Activated CD8-positive, alpha-beta T cell treated with anti-CD3 and anti-CD28 coated beads, Interleukin-2, amount 10 ng/mL, durations not matched to agents 7 days and 5 days (primary cell): Measurements from ENCODE around the gene UBL3. TPM values are rescaled to one million over a fixed set of nuclear protein-coding genes. Genes with fewer than 3 reads are reported as not detected.

Experiments
- ATAC-seq: fragments of 150-1000 bp; cut with Tn5 transposase; one replicate; pipeline ENCODE4 v1.10.0; 2021; ENCODE audit warnings: moderate library complexity
- CTCF ChIA-PET: fragments of 350-600 bp; sonication (Branson Sonifier 250); formaldehyde crosslinking; loops from one replicate; lab custom pipeline; 2021; ENCODE audit warnings: antibody characterized with exemption; lab: Charles Lee
- POLR2A ChIA-PET: fragments of 350-600 bp; sonication (Branson Sonifier 250); formaldehyde crosslinking; loops from one replicate; lab custom pipeline; 2021; ENCODE audit warnings: antibody characterized with exemption; lab: Charles Lee
- DNase-seq: peaks from one replicate; pipeline ENCODE4 v3.0.0-alpha.2; 2020
- H3K27ac Mint-ChIP-seq: one replicate; pipeline ENCODE4 v1.8.0; 2021; ENCODE audit warnings: mild to moderate bottlenecking, mixed read lengths
- H3K27me3 Mint-ChIP-seq: one replicate; pipeline ENCODE4 v1.8.0; 2021; ENCODE audit warnings: low read depth, mixed read lengths
- H3K36me3 Mint-ChIP-seq: one replicate; pipeline ENCODE4 v1.8.0; 2021; ENCODE audit warnings: low read depth, mixed read lengths
- H3K4me1 Mint-ChIP-seq: one replicate; pipeline ENCODE4 v1.8.0; 2021; ENCODE audit warnings: low read depth, mixed read lengths
- H3K4me3 Mint-ChIP-seq: one replicate; pipeline ENCODE4 v1.8.0; 2021; ENCODE audit warnings: mild to moderate bottlenecking, mixed read lengths
- H3K9me3 Mint-ChIP-seq: one replicate; pipeline ENCODE4 v1.8.0; 2022; ENCODE audit warnings: mixed read lengths; ENCODE audit not compliant: insufficient read depth
- total RNA-seq, 2 experiments: library from RNA; stranded (reverse); gene quantifications; one replicate each; pipeline ENCODE4 v1.2.3, GENCODE V29; 2021

Gene UBL3
- total RNA-seq, 2 experiments from 2014 or later: 7.3 to 8.4 TPM

GRCh38 chr13:29785978-29786377 is 64.4 kb downstream of the UBL3 start:
- ATAC-seq: no peak
- DNase-seq: no peak
- CTCF ChIA-PET: interaction anchor here (1.0 to 2.3 kb wide), 4 partner anchors 22 to 329 kb away, joined by 3 to 6 read pairs (median 3); no protein-coding TSS in a partner anchor
- Mint-ChIP-seq H3K4me1 (no peaks in the 10 kb centered on the region), H3K4me3 (no peak overlapping the region), H3K27ac (no peak overlapping the region), H3K36me3 (no peaks in the 10 kb centered on the region), H3K27me3 (no peaks in the 10 kb centered on the region), H3K9me3 (no peaks in the 10 kb centered on the region)
- POLR2A ChIA-PET: no interaction called here

- ChIA-PET CTCF (interaction anchor here (1.5 to 2.6 kb wide), 3 partner anchors 12 to 350 kb away, joined by 3 to 11 read pairs (median 11); no protein-coding TSS in a partner anchor), POLR2A (no interaction called here)
- ATAC-seq: no peak
These were observed 67.6 kb downstream of the UBL3 start for GRCh38 chr13:29782798-29783197.

GRCh38 chr13:29774830-29775229 is 75.6 kb downstream of the UBL3 start:
- H3K4me1 Mint-ChIP-seq: no peaks in the 10 kb centered on the region
- no peak for DNase-seq
- CTCF ChIA-PET: interaction anchor here (0.8 to 10.7 kb wide), 2 partner anchors 17 to 338 kb away, joined by 3 to 271 read pairs; no protein-coding TSS in a partner anchor
- POLR2A ChIA-PET: interaction anchor here (1.6 kb wide), 1 partner anchor 340 kb away, joined by 3 read pairs; no protein-coding TSS in a partner anchor
- no peaks in the 10 kb centered on the region for H3K9me3 Mint-ChIP-seq
- H3K36me3 Mint-ChIP-seq: peaks cover 2% of the 10 kb centered on the region
- no peak overlapping the region for H3K4me3 Mint-ChIP-seq
- no peak for ATAC-seq
- no peak overlapping the region for H3K27ac Mint-ChIP-seq
- no peaks in the 10 kb centered on the region for H3K27me3 Mint-ChIP-seq

More at GRCh38 chr13:29782798-29783197, 67.6 kb downstream of the UBL3 start:
- no peaks in the 10 kb centered on the region for H3K9me3 Mint-ChIP-seq
- no peak overlapping the region for H3K27ac Mint-ChIP-seq
- H3K36me3 Mint-ChIP-seq: no peaks in the 10 kb centered on the region
- no peak overlapping the region for H3K4me3 Mint-ChIP-seq
- no peaks in the 10 kb centered on the region for H3K4me1 Mint-ChIP-seq
- no peaks in the 10 kb centered on the region for H3K27me3 Mint-ChIP-seq
- no peak for DNase-seq

- Mint-ChIP-seq H3K36me3 (peaks cover 9% of the 10 kb centered on the region), H3K27ac (no peak overlapping the region), H3K4me3 (no peak overlapping the region), H3K4me1 (no peaks in the 10 kb centered on the region), H3K27me3 (no peaks in the 10 kb centered on the region), H3K9me3 (no peaks in the 10 kb centered on the region)
- CTCF ChIA-PET: interaction anchor here (0.6 to 10.7 kb wide), 30 partner anchors 8 to 469 kb away, joined by 3 to 271 read pairs (median 4); no protein-coding TSS in a partner anchor
- POLR2A ChIA-PET: no interaction called here
- ATAC-seq: no peak
- DNase-seq: no peak
These were observed 79.2 kb downstream of the UBL3 start for GRCh38 chr13:29771247-29771646.

GRCh38 chr13:29767006-29767405 is 83.4 kb downstream of the UBL3 start:
- ChIA-PET CTCF (interaction anchor here (10.7 kb wide), 1 partner anchor 346 kb away, joined by 271 read pairs; no protein-coding TSS in a partner anchor), POLR2A (no interaction called here)
- peaks cover 7% of the 10 kb centered on the region for H3K36me3 Mint-ChIP-seq
- no peak overlapping the region for H3K27ac Mint-ChIP-seq
- H3K4me1 Mint-ChIP-seq: peaks cover 19% of the 10 kb centered on the region
- DNase-seq (no peak), ATAC-seq (no peak)
- no peaks in the 10 kb centered on the region for H3K9me3 Mint-ChIP-seq
- no peaks in the 10 kb centered on the region for H3K27me3 Mint-ChIP-seq
- no peak overlapping the region for H3K4me3 Mint-ChIP-seq

GRCh38 chr13:29763436-29764180 is 86.8 kb downstream of the UBL3 start:
- Mint-ChIP-seq H3K36me3 (peaks cover 7% of the 10 kb centered on the region), H3K9me3 (no peaks in the 10 kb centered on the region), H3K27me3 (no peaks in the 10 kb centered on the region), H3K27ac (peak overlapping the region; percentile 71), H3K4me3 (no peak overlapping the region), H3K4me1 (peaks cover 32% of the 10 kb centered on the region)
- POLR2A ChIA-PET: no interaction called here
- peak; percentile 71 for ATAC-seq
- CTCF ChIA-PET: interaction anchor here (1.0 to 7.6 kb wide), 4 partner anchors 7 to 369 kb away, joined by 3 to 60 read pairs (median 10); no protein-coding TSS in a partner anchor
- DNase-seq: peak; percentile 31

GRCh38 chr13:29761815-29762214 is 88.6 kb downstream of the UBL3 start:
- no peaks in the 10 kb centered on the region for H3K9me3 Mint-ChIP-seq
- peaks cover 34% of the 10 kb centered on the region for H3K4me1 Mint-ChIP-seq
- no peak for ATAC-seq
- H3K4me3 Mint-ChIP-seq: no peak overlapping the region
- ChIA-PET POLR2A (no interaction called here), CTCF (interaction anchor here (3.5 to 7.6 kb wide), 2 partner anchors 9 to 352 kb away, joined by 16 to 60 read pairs; no protein-coding TSS in a partner anchor)
- H3K36me3 Mint-ChIP-seq: peaks cover 3% of the 10 kb centered on the region
- no peak for DNase-seq
- H3K27me3 Mint-ChIP-seq: no peaks in the 10 kb centered on the region
- no peak overlapping the region for H3K27ac Mint-ChIP-seq

- ATAC-seq: no peak
- Mint-ChIP-seq H3K36me3 (no peaks in the 10 kb centered on the region), H3K4me1 (peaks cover 34% of the 10 kb centered on the region), H3K27me3 (no peaks in the 10 kb centered on the region), H3K9me3 (no peaks in the 10 kb centered on the region), H3K4me3 (no peak overlapping the region), H3K27ac (no peak overlapping the region)
- no peak for DNase-seq
- ChIA-PET CTCF (interaction anchor here (1.4 to 7.6 kb wide), 3 partner anchors 10 to 353 kb away, joined by 3 to 60 read pairs (median 16); no protein-coding TSS in a partner anchor), POLR2A (no interaction called here)
These were observed 89.3 kb downstream of the UBL3 start for GRCh38 chr13:29761160-29761559.

- no peak for ATAC-seq
- POLR2A ChIA-PET: interaction anchor here (0.8 kb wide), 1 partner anchor 148 kb away, joined by 3 read pairs; no protein-coding TSS in a partner anchor
- Mint-ChIP-seq H3K27ac (no peak overlapping the region), H3K36me3 (no peaks in the 10 kb centered on the region), H3K9me3 (no peaks in the 10 kb centered on the region), H3K4me1 (peaks cover 34% of the 10 kb centered on the region), H3K27me3 (no peaks in the 10 kb centered on the region), H3K4me3 (no peak overlapping the region)
- no peak for DNase-seq
- CTCF ChIA-PET: interaction anchor here (1.3 to 7.6 kb wide), 4 partner anchors 10 to 353 kb away, joined by 3 to 60 read pairs (median 10); no protein-coding TSS in a partner anchor
These were observed 89.9 kb downstream of the UBL3 start for GRCh38 chr13:29760544-29760943.

- ChIA-PET CTCF (interaction anchor here (0.8 to 7.6 kb wide), 5 partner anchors 12 to 356 kb away, joined by 3 to 60 read pairs (median 4); no protein-coding TSS in a partner anchor), POLR2A (no interaction called here)
- ATAC-seq (peak; percentile 75), DNase-seq (peak; percentile 55)
- no peak overlapping the region for H3K4me3 Mint-ChIP-seq
- H3K36me3 Mint-ChIP-seq: no peaks in the 10 kb centered on the region
- H3K9me3 Mint-ChIP-seq: no peaks in the 10 kb centered on the region
- H3K27me3 Mint-ChIP-seq: no peaks in the 10 kb centered on the region
- peaks cover 23% of the 10 kb centered on the region for H3K4me1 Mint-ChIP-seq
- peak overlapping the region; percentile 18 for H3K27ac Mint-ChIP-seq
These were observed 91.8 kb downstream of the UBL3 start for GRCh38 chr13:29758531-29759114.

- POLR2A ChIA-PET: no interaction called here
- Mint-ChIP-seq H3K36me3 (no peaks in the 10 kb centered on the region), H3K4me3 (no peak overlapping the region), H3K27me3 (peaks cover 5% of the 10 kb centered on the region), H3K4me1 (peaks cover 15% of the 10 kb centered on the region), H3K27ac (no peak overlapping the region), H3K9me3 (no peaks in the 10 kb centered on the region)
- CTCF ChIA-PET: interaction anchor here (0.7 to 2.0 kb wide), 4 partner anchors 15 to 358 kb away, joined by 3 to 5 read pairs (median 4); no protein-coding TSS in a partner anchor
- DNase-seq (no peak), ATAC-seq (no peak)
These were observed 93.9 kb downstream of the UBL3 start for GRCh38 chr13:29756506-29756905.
